Measurements from ENCODE around the gene NKD2. TPM values are rescaled to one million over a fixed set of nuclear protein-coding genes. Genes with fewer than 3 reads are reported as not detected.

The NKD2 gene
- total RNA-seq, 1 donor from 2014 or later, result 1.8 TPM

- Mint-ChIP-seq H3K4me3 (ENCODE audit: unreplicated experiment) (no peak overlapping the region), H3K27ac (ENCODE audit: unreplicated experiment) (no peak overlapping the region), H3K4me1 (ENCODE audit: unreplicated experiment) (peaks cover 3% of the 10 kb centered on the region), H3K27me3 (ENCODE audit: unreplicated experiment) (peaks cover 7% of the 10 kb centered on the region), H3K9me3 (ENCODE audit: unreplicated experiment) (no peaks in the 10 kb centered on the region), H3K36me3 (ENCODE audit: low read depth, unreplicated experiment) (peaks cover 7% of the 10 kb centered on the region)
- no peak for DNase-seq (ENCODE audit: low spot score)
- TF ChIP-seq CTCF (IDR thresholded peaks at IDR 0.05; ENCODE audit: unreplicated experiment), result no peak
Measured at GRCh38 chr5:1086137-1086536, 77.5 kb downstream of the NKD2 start.

GRCh38 chr5:1086871-1087270 lies 78.3 kb downstream of the NKD2 start:
- Mint-ChIP-seq H3K27me3 (ENCODE audit: unreplicated experiment) (peaks cover 5% of the 10 kb centered on the region), H3K9me3 (ENCODE audit: unreplicated experiment) (no peaks in the 10 kb centered on the region), H3K4me1 (ENCODE audit: unreplicated experiment) (peaks cover 3% of the 10 kb centered on the region), H3K4me3 (ENCODE audit: unreplicated experiment) (no peak overlapping the region), H3K27ac (ENCODE audit: unreplicated experiment) (no peak overlapping the region), H3K36me3 (ENCODE audit: low read depth, unreplicated experiment) (peaks cover 4% of the 10 kb centered on the region)
- TF ChIP-seq CTCF (IDR thresholded peaks at IDR 0.05; ENCODE audit: unreplicated experiment), result no peak
- DNase-seq (ENCODE audit: low spot score), result no peak

- no peak for DNase-seq (ENCODE audit: low spot score)
- Mint-ChIP-seq H3K36me3 (ENCODE audit: low read depth, unreplicated experiment) (peaks cover 4% of the 10 kb centered on the region), H3K27me3 (ENCODE audit: unreplicated experiment) (peaks cover 5% of the 10 kb centered on the region), H3K27ac (ENCODE audit: unreplicated experiment) (no peak overlapping the region), H3K9me3 (ENCODE audit: unreplicated experiment) (no peaks in the 10 kb centered on the region), H3K4me1 (ENCODE audit: unreplicated experiment) (peaks cover 3% of the 10 kb centered on the region), H3K4me3 (ENCODE audit: unreplicated experiment) (no peak overlapping the region)
- no peak for TF ChIP-seq CTCF (IDR thresholded peaks at IDR 0.05; ENCODE audit: unreplicated experiment)
Measured at GRCh38 chr5:1087428-1087827, 78.8 kb downstream of the NKD2 start.

- TF ChIP-seq CTCF (IDR thresholded peaks at IDR 0.05; ENCODE audit: unreplicated experiment), result no peak
- peaks cover 5% of the 10 kb centered on the region for H3K27me3 Mint-ChIP-seq (ENCODE audit: unreplicated experiment)
- DNase-seq (ENCODE audit: low spot score), result no peak
- no peak overlapping the region for H3K27ac Mint-ChIP-seq (ENCODE audit: unreplicated experiment)
- H3K36me3 Mint-ChIP-seq (ENCODE audit: low read depth, unreplicated experiment), result peaks cover 4% of the 10 kb centered on the region
- H3K4me1 Mint-ChIP-seq (ENCODE audit: unreplicated experiment), result peaks cover 3% of the 10 kb centered on the region
- no peaks in the 10 kb centered on the region for H3K9me3 Mint-ChIP-seq (ENCODE audit: unreplicated experiment)
- no peak overlapping the region for H3K4me3 Mint-ChIP-seq (ENCODE audit: unreplicated experiment)
Measured at GRCh38 chr5:1088031-1088430, 79.4 kb downstream of the NKD2 start.

Small RNAs within 50 kb of the gene (microRNA-seq; reads per million reads assigned to microRNA genes)
- gene MIR4635 (ENCODE audit: unreplicated experiment), result not detected

Other genes with a start within 250 kb of the NKD2 start
- gene ZDHHC11B, start 224.1 kb upstream of the NKD2 start, total RNA-seq (ENCODE audit: unreplicated experiment), result not detected
- 14.3 TPM for gene ZDHHC11, start 157.8 kb upstream of the NKD2 start, total RNA-seq (ENCODE audit: unreplicated experiment)
- gene BRD9, start 116.0 kb upstream of the NKD2 start, total RNA-seq (ENCODE audit: unreplicated experiment), result 53.0 TPM
- gene TRIP13, start 115.9 kb upstream of the NKD2 start, total RNA-seq (ENCODE audit: unreplicated experiment), result 8.4 TPM
- 24.5 TPM for gene SLC12A7, start 103.3 kb downstream of the NKD2 start, total RNA-seq (ENCODE audit: unreplicated experiment)
- not detected for gene SLC6A19, start 192.8 kb downstream of the NKD2 start, total RNA-seq (ENCODE audit: unreplicated experiment)
- gene SLC6A18, start 216.6 kb downstream of the NKD2 start, total RNA-seq (ENCODE audit: unreplicated experiment), result not detected